Keratinocyte (primary cell): ENCODE measurements around the gene SOWAHB.

Experiments
- EZH2 ChIP-seq: IDR thresholded peaks from one replicate; pipeline ENCODE4 v1.6.1; 2012; ENCODE audit warnings: inconsistent platforms, mild to moderate bottlenecking, low read length, moderate library complexity
- TF ChIP-seq, protein P1 (sequence below), 3 experiments: IDR thresholded peaks in 1 of 3; conservative IDR thresholded peaks in 1 of 3; optimal IDR thresholded peaks in 1 of 3; 2 replicates in 2 of 3; 3 replicates in 1 of 3; pipeline versions ENCODE3 to v1.5.1; 2011; ENCODE audit warnings: low read length in 3 of 3, mild to moderate bottlenecking in 3 of 3, moderate library complexity in 2 of 3, control low read depth in 1 of 3, inconsistent platforms in 1 of 3; ENCODE audit not compliant: insufficient read depth in 2 of 3; ENCODE audit errors: extremely low read depth in 1 of 3

DNA sequence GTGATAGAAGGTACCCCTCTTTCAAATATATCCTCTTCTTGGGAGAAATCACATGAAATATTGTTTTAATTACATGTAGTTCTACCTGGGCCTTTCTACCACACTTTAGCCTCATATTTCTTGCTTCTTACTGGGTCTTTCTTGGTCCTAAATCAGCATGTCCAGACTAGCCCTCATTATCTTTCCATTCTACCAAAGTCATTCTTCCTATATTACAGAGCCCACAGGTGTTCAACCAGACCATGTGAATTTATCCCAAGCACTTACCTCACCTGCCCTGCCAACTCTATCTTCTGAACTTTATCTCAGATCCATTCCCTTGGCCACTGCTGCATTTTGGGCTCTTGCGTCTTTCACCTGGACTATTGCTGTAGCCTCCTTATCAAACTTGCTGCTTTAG lies 11.8 kb upstream of the SOWAHB start:
- TF ChIP-seq, protein P1, sequence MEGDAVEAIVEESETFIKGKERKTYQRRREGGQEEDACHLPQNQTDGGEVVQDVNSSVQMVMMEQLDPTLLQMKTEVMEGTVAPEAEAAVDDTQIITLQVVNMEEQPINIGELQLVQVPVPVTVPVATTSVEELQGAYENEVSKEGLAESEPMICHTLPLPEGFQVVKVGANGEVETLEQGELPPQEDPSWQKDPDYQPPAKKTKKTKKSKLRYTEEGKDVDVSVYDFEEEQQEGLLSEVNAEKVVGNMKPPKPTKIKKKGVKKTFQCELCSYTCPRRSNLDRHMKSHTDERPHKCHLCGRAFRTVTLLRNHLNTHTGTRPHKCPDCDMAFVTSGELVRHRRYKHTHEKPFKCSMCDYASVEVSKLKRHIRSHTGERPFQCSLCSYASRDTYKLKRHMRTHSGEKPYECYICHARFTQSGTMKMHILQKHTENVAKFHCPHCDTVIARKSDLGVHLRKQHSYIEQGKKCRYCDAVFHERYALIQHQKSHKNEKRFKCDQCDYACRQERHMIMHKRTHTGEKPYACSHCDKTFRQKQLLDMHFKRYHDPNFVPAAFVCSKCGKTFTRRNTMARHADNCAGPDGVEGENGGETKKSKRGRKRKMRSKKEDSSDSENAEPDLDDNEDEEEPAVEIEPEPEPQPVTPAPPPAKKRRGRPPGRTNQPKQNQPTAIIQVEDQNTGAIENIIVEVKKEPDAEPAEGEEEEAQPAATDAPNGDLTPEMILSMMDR (optimal IDR thresholded peaks at IDR 0.05 in 1 of 3, IDR thresholded peaks at IDR 0.05 in 1 of 3, conservative IDR thresholded peaks at IDR 0.05 in 1 of 3; ENCODE audit: extremely low read depth in 1 of 3, insufficient read depth in 2 of 3, low read length in 3 of 3) = no peak
- no peak for TF ChIP-seq EZH2
